ENCODE results near the gene TMEM140.

The TMEM140 gene

DNA sequence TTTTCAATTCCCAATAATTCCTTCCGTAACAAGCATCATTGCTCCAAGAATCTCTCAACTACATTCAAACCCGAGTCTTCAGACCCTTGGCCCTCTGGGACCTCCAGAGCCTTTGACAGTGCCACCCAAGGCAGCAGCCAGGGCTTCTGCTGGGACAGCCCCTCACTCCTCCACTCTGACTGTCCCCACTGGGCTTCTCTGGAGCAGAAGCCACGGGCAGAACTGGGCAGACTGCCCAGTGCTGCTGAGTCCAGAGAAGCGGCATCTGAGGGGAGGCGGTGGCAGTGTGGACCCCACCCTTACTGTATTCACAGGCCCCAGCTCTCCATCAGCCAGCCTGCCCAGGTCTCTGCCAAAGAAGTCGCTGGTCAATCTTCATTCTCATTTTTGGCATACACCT lies 13.8 kb downstream of the TMEM140 start:
- H3K4me3 ChIP-seq (ENCODE audit: low read depth, low read length): no peak overlapping the region
- no peak for DNase-seq (ENCODE audit: low read depth)
- TF ChIP-seq, protein P1, sequence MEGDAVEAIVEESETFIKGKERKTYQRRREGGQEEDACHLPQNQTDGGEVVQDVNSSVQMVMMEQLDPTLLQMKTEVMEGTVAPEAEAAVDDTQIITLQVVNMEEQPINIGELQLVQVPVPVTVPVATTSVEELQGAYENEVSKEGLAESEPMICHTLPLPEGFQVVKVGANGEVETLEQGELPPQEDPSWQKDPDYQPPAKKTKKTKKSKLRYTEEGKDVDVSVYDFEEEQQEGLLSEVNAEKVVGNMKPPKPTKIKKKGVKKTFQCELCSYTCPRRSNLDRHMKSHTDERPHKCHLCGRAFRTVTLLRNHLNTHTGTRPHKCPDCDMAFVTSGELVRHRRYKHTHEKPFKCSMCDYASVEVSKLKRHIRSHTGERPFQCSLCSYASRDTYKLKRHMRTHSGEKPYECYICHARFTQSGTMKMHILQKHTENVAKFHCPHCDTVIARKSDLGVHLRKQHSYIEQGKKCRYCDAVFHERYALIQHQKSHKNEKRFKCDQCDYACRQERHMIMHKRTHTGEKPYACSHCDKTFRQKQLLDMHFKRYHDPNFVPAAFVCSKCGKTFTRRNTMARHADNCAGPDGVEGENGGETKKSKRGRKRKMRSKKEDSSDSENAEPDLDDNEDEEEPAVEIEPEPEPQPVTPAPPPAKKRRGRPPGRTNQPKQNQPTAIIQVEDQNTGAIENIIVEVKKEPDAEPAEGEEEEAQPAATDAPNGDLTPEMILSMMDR (IDR thresholded peaks at IDR 0.05; ENCODE audit: low read depth, low read length, missing control alignments): no peak

DNA sequence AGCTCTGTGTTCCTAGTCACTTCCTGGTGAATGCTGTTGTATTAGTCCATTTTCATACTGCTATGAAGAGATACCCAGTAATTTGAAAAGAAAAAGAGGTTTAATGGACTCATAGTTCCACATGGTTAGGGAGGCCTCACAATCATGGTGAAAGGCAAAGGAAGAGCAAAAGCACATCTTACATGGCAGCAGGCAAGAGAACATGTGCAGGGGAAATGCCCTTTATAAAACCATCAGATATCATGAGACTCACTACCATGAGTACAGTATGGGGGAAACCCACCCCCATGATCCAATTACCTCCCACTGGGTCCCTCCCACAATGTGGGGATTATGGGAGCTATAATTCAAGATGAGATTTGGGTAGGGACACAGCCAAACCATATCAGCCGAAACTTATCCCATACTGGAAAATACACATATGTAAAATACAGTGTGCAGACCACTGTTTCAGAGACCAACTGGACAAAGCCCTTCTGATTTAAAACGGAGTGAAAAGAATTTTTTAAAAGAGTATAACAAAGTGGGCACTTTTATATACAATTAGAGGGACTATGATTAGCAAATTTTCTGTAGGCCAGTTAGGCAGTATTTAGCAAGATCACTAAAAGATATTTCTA lies 14.6 kb downstream of the TMEM140 start:
- DNase-seq (ENCODE audit: low read depth): no peak
- TF ChIP-seq, protein P1 (IDR thresholded peaks at IDR 0.05; ENCODE audit: low read depth, low read length, missing control alignments): no peak
- no peak overlapping the region for H3K4me3 ChIP-seq (ENCODE audit: low read depth, low read length)

DNA sequence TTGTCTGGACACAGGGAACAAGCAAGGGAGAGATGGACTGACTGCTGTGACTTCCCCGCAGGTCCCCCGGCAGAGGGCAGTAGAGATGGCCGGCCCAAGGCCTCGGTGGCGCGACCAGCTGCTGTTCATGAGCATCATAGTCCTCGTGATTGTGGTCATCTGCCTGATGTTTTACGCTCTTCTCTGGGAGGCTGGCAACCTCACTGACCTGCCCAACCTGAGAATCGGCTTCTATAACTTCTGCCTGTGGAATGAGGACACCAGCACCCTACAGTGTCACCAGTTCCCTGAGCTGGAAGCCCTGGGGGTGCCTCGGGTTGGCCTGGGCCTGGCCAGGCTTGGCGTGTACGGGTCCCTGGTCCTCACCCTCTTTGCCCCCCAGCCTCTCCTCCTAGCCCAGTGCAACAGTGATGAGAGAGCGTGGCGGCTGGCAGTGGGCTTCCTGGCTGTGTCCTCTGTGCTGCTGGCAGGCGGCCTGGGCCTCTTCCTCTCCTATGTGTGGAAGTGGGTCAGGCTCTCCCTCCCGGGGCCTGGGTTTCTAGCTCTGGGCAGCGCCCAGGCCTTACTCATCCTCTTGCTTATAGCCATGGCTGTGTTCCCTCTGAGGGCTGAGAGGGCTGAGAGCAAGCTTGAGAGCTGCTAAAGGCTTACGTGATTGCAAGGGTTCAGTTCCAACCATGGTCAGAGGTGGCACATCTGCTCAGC lies 16.6 kb downstream of the TMEM140 start:
- no peak for DNase-seq (ENCODE audit: low read depth)
- TF ChIP-seq, protein P1 (IDR thresholded peaks at IDR 0.05; ENCODE audit: low read depth, low read length, missing control alignments): no peak
- no peak overlapping the region for H3K4me3 ChIP-seq (ENCODE audit: low read depth, low read length)

DNA sequence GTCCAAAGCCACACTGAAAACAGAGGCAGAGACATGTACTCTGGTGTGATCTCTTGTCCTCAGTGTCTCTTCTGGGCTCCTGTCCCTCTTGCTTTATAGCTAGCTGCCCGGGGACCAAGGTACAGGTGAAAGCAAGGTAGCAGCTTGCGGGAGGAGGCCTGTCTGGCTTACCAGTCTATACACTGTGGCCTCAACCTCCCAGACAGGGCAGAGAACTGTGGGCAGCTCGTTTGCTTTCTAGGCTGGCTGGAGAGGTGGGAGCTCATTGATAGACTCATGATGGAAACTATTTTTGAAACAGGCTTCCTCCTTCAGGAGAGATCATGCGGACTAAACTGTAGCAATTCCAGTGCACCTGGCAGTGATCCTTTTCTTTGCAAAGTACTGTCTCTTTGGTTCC lies 18.0 kb downstream of the TMEM140 start:
- TF ChIP-seq, protein P1 (IDR thresholded peaks at IDR 0.05; ENCODE audit: low read depth, low read length, missing control alignments): no peak
- no peak for DNase-seq (ENCODE audit: low read depth)
- H3K4me3 ChIP-seq (ENCODE audit: low read depth, low read length): no peak overlapping the region

DNA sequence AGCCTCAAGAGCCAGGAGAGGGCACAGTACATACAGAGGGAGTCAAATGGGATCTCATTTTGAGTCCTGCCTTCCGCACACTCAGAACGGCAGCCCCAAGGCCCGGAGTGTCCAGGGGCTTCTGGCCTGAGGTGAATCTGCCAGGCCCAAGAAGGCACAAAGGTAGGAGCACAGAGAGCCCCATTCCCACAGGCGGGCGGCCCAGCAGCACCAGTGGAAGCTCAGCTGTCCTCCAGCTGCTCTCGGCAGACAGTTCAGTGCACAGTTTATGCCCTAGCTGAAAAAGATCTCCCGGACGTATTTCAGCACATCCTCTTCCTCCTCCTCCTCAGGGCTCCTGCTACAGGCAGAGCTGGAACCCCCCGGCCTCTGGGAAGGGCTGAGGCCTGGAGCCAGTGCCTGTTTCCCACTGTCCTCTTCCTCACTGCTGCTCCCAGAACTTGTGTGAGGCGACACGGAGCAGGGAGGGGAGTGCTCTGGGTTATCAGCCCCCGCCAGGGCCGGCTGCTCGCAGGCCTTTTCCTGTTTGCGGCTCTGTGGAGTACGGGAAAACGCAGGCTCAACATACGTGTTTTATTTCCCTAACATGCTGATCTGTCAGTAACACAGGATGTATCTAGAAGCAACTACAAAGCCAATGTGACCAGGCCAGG lies 18.6 kb downstream of the TMEM140 start:
- TF ChIP-seq, protein P1 (IDR thresholded peaks at IDR 0.05; ENCODE audit: low read depth, low read length, missing control alignments): no peak
- DNase-seq (ENCODE audit: low read depth): no peak
- H3K4me3 ChIP-seq (ENCODE audit: low read depth, low read length): no peak overlapping the region

DNA sequence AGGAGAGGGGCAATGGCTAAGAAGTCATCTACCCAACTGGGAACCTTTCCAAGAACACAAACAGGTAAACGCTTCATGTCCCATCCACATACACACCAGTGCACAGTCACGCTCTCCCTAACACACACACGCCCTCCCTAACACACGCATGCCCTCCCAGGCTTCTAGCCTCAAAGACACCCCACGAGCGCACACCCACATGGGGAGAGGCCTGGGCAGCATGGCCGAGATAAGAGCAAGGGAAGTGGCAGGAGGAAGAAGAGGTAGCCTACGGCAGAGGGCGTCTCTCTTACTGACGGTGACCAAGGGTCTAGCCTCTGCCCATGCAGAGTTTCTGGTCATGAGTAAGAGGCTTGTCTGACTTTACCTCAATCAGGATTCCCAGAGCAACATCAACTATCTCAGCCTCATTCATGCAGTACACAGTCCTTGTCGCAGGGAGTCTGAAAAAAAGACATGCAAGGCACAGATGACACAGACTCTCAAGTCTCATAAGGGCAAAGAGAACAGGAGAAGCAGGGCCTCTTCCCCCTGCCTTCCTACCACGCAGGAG lies 19.6 kb downstream of the TMEM140 start:
- no peak for DNase-seq (ENCODE audit: low read depth)
- H3K4me3 ChIP-seq (ENCODE audit: low read depth, low read length): no peak overlapping the region
- TF ChIP-seq, protein P1 (IDR thresholded peaks at IDR 0.05; ENCODE audit: low read depth, low read length, missing control alignments): no peak

Measured in GM12864 (cell line).